Retinal pigment epithelial cell (primary cell): ENCODE data around the gene LRCH4.

Source experiments
- DNase-seq: peaks from one replicate; pipeline ENCODE4 v3.0.0-alpha.2; 2010; ENCODE audit warnings: low read depth
- H3K4me3 ChIP-seq: 2 replicates; pipeline ENCODE4 v1.5.1; 2011; ENCODE audit warnings: mild to moderate bottlenecking, low read length, control low read depth, moderate library complexity
- CTCF ChIP-seq: conservative IDR thresholded peaks from 2 replicates; pipeline ENCODE4 v1.5.1; 2011; ENCODE audit warnings: low read depth, low read length, control low read depth, inconsistent platforms

The LRCH4 gene

GRCh38 chr7:100563809-100564400 lies 22.0 kb downstream of the LRCH4 start:
- DNase-seq, result no peak
- peak; percentile 99 for TF ChIP-seq CTCF
- no peak overlapping the region for H3K4me3 ChIP-seq

DNA sequence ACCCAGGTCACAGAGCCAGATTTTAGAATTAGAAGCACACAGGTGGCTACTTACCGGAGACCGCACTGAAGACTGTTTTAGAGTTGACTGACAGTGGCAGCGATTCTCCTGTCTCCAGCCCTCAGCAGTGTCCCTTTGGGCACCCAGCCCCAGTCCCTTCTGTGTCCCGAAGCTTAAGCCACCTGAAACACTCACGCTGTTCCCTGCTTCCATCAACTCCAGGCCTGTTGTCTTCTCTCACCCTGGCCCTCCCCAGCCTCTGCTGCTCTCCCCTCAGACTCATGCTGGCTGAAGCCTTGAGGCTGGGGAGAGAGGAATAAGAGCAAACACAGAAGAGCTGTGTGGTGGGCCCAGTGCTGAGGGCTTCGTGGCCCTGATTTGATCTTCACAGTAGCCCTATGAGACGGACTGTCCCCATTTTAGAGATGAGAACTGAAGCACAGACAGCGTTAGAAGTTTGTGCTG lies 22.8 kb downstream of the LRCH4 start:
- H3K4me3 ChIP-seq, result no peak overlapping the region
- TF ChIP-seq CTCF, result no peak
- DNase-seq, result no peak

- no peak for DNase-seq
- H3K4me3 ChIP-seq, result no peak overlapping the region
- TF ChIP-seq CTCF, result no peak
Observed at GRCh38 chr7:100562195-100563099, 23.5 kb downstream of the LRCH4 start.

DNA sequence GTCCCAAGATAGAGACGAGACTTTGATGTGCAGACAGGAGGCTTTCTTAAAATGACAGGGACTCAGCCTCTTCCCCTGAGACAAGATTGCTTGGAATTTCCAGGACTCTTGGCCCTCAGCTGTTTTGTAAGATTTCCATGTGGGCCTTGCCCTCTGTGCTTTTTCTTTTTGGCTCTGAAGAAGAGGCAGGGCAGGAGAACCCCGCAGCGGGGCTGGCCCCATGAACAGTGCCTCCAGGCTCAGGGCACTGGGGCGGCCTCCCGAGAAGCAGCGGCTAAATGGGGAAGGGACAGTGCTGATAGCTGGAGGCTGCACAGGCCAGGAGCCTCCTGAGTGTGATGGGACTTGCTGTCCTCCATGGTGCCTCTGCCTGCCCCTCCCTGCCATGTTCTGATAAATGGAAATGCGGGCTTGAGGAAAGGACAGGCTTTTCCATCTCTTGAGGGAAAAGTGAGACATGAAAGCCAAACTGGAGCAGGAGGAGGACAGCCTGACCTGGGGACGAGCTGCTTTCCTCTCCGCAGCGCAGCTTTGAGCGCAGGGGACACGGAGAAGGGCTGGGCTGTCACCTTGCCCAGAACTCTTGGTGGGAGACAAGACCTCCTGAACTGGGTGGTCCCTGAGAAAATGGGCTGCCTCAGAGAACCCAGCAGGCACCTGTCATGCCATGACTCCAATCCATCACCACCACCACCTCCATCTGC lies 24.3 kb downstream of the LRCH4 start:
- no peak for DNase-seq
- H3K4me3 ChIP-seq, result no peak overlapping the region
- no peak for TF ChIP-seq CTCF

DNA sequence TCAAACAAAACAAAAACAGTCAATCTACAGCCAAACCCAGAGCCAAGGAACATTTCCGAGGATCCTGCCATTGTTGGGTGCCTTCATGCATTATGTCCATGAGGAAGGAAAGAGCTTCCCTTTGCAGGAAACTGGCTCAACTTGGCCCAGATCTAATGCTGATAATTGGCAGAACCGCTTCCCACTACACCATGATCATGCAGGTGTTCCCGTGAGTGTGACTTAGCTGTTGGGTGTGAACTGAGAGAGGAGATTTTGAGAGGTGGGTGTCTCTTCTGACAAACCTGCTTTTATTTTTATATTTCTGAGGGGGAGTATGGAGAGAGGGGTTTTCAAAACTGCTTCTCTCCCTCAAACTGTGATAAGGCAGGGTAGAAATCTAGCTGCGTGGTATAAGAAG lies 26.8 kb downstream of the LRCH4 start:
- DNase-seq, result no peak
- TF ChIP-seq CTCF, result no peak
- H3K4me3 ChIP-seq, result no peak overlapping the region

GRCh38 chr7:100556541-100556940 lies 29.4 kb downstream of the LRCH4 start:
- H3K4me3 ChIP-seq, result no peak overlapping the region
- DNase-seq, result no peak
- no peak for TF ChIP-seq CTCF
